ENCODE data around the gene LMOD3. TPM values are rescaled to one million over a fixed set of nuclear protein-coding genes. Genes with fewer than 3 reads are reported as not detected.
A peak's percentile ranks its signal among the peaks of the same experiment; 100 is the strongest.

Gene LMOD3
- total and polyA plus RNA-seq, 2 donors (not counting 3 experiments of a cell fraction or from before 2014, with no cell fraction given) = not detected

DNA sequence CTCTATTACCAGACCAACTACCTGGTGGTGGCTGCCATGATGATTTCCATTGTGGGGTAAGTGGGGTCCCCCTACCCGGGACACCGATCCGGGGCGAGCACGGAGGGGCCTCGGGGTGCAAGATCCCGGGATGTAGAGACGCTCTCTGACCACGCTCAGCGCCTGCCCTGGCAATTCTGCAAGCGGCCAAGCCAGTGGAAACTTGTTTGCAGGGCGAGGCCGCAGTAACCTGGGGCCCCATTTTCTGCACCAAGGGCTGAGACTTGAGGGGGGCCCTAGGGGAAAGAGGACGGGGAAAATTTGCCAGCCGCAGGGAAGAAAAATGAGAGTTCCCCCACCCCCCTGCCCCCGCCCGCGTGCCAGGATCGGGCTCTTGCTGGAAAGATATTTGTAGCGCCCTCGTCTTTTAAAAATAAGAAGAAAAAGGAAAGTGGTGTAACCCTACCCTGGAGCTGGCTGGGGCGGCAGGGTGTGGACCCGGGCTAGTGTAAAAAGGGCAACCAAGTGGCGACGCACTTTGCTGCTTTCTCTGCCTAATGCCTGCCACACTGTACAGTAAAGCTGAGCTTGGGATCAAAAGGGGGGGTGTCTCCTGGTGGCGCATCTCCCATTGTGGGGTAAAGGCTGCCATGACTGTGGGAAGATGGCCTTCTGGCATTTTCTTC, 37.1 kb downstream of the LMOD3 start:
- Histone ChIP-seq H3K27me3 (ENCODE audit: control insufficient read depth in 2 of 2, insufficient read depth in 2 of 2, low read length in 2 of 2) (no peaks in the 10 kb centered on the region), H3K4me2 (ENCODE audit: insufficient read depth, low read length) (peak overlapping the region; percentile 91), H3K9me1 (replicated peaks; ENCODE audit: control insufficient read depth, extremely low read depth, insufficient read depth, low read length) (no peaks in the 10 kb centered on the region), H3K4me1 (ENCODE audit: control insufficient read depth, extremely low read depth, insufficient read depth, low read length) (peaks cover 80% of the 10 kb centered on the region), H3K9me3 (replicated peaks; ENCODE audit: control insufficient read depth, insufficient read depth, low read length) (no peaks in the 10 kb centered on the region), H3K27ac (ENCODE audit: insufficient read depth, low read depth, low read length) (peak overlapping the region; percentile 68), H3K36me3 (ENCODE audit: control insufficient read depth in 2 of 2, extremely low read depth in 1 of 2, insufficient read depth in 2 of 2, low read length in 2 of 2) (no peaks in the 10 kb centered on the region), H2AFZ (ENCODE audit: low read depth, low read length) (peak overlapping the region; percentile 71), H3K4me3 (replicated peaks in 1 of 3; ENCODE audit: insufficient read depth in 1 of 3, low read depth in 1 of 3, low read length in 3 of 3) (peak overlapping the region; percentile 77 to 87 (median 80)), H3K79me2 (ENCODE audit: control insufficient read depth, insufficient read depth, low read length) (peaks cover 45% of the 10 kb centered on the region), H3K9ac (replicated peaks; ENCODE audit: extremely low read depth, insufficient read depth, low read length) (peak overlapping the region; percentile 87), H4K20me1 (replicated peaks; ENCODE audit: control insufficient read depth, extremely low read depth, insufficient read depth, low read length) (no peaks in the 10 kb centered on the region)
- FAIRE-seq = no peak
- BruUV-seq (replicated peaks) = TSS peak; percentile 45
- dilution Hi-C loops (cut with MboI; ENCODE audit: extremely low pct_ligation_motif_present, low sequenced_read_pairs) = no loop called here
- TF ChIP-seq JUN (IDR thresholded peaks at IDR 0.05; ENCODE audit: borderline replicate concordance, insufficient read depth, insufficient read length, low read depth) (no peak), POLR2AphosphoS5 (IDR thresholded peaks at IDR 0.05; ENCODE audit: insufficient read depth, low read depth, low read length) (no peak)
- TF ChIP-seq, protein P1, sequence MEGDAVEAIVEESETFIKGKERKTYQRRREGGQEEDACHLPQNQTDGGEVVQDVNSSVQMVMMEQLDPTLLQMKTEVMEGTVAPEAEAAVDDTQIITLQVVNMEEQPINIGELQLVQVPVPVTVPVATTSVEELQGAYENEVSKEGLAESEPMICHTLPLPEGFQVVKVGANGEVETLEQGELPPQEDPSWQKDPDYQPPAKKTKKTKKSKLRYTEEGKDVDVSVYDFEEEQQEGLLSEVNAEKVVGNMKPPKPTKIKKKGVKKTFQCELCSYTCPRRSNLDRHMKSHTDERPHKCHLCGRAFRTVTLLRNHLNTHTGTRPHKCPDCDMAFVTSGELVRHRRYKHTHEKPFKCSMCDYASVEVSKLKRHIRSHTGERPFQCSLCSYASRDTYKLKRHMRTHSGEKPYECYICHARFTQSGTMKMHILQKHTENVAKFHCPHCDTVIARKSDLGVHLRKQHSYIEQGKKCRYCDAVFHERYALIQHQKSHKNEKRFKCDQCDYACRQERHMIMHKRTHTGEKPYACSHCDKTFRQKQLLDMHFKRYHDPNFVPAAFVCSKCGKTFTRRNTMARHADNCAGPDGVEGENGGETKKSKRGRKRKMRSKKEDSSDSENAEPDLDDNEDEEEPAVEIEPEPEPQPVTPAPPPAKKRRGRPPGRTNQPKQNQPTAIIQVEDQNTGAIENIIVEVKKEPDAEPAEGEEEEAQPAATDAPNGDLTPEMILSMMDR (IDR thresholded peaks at IDR 0.05; ENCODE audit: extremely low read depth in 1 of 2, insufficient read depth in 1 of 2, low read depth in 1 of 2, low read length in 2 of 2) = no peak
- TF ChIP-seq, protein P2, sequence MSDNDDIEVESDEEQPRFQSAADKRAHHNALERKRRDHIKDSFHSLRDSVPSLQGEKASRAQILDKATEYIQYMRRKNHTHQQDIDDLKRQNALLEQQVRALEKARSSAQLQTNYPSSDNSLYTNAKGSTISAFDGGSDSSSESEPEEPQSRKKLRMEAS (IDR thresholded peaks at IDR 0.05; ENCODE audit: insufficient read depth, insufficient read length) = no peak
- intact Hi-C loops (cut with micrococcal nuclease) = loop anchor here (2.0 to 5.0 kb wide), 3 partner anchors 72 to 268 kb away; partner anchors contain the start of gene EOGT
- CTCF ChIA-PET = interaction anchor here (2.1 to 2.4 kb wide), 2 partner anchors 16 to 34 kb away, joined by 5 read pairs; no protein-coding TSS in a partner anchor
- DNase-seq (ENCODE audit: low read depth, low spot score) = no peak
- POLR2A ChIA-PET = interaction anchor here (0.7 to 1.9 kb wide), 2 partner anchors 9 to 139 kb away, joined by 3 to 5 read pairs; no protein-coding TSS in a partner anchor

Measured in endothelial cell of umbilical vein (primary cell).